ENCODE results near the gene MICAL3. TPM values are rescaled to one million over a fixed set of nuclear protein-coding genes. Genes with fewer than 3 reads are reported as not detected.

The MICAL3 gene
- total RNA-seq, 1 donor from 2014 or later, result 36.9 TPM

DNA sequence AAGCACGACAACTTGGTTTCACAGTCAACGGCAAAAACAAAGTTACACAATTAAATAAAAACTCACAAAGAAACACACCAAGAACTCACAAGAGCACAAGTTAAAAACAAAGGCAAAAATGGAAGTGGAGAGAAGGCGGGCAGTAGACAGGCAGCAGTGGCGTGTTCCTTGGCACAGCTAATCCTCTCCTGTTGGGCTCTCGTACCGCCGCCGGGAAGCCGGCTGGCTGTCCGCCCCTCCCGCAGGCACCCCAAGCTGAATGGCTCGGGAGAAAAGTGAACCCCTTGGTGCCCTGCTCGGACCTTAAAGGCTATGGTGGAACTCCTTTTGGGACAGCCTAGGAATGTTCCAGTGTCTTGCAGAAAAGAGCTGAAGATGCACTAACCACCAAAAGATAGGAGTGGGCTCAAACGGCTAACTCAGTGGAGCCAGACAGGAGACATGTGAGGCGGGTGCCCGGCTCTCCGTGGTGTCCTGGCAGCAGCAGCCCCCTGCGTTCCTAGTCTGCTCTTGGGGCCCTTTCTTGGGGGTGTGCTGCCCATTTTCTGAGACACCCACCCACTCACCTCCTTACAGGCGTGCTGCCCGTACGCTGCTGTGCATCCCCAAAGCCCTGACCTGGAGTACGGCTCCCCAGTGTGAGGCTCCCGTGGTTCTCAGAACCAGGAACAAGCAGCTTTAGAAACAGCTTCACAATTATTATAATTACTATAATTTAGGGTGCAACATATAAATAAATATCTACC lies 164.0 kb downstream of the MICAL3 start:
- Histone ChIP-seq H3K9me3 (no peaks in the 10 kb centered on the region), H3K36me3 (peaks cover 28 to 29% of the 10 kb centered on the region in 2 donors), H3K4me1 (peaks cover 0 to 10% of the 10 kb centered on the region in 2 donors), H3K27ac (peak overlapping the region; percentile 55 to 66), H3K27me3 (no peaks in the 10 kb centered on the region), H3K4me3 (no peak overlapping the region)
- no peak for DNase-seq (ENCODE audit: low spot score in 2 of 2)
- intact Hi-C loops (cut with DNase I), result loop anchor here (5.0 kb wide), 1 partner anchor 52 kb away; no protein-coding TSS in a partner anchor
- TF ChIP-seq, protein P1, sequence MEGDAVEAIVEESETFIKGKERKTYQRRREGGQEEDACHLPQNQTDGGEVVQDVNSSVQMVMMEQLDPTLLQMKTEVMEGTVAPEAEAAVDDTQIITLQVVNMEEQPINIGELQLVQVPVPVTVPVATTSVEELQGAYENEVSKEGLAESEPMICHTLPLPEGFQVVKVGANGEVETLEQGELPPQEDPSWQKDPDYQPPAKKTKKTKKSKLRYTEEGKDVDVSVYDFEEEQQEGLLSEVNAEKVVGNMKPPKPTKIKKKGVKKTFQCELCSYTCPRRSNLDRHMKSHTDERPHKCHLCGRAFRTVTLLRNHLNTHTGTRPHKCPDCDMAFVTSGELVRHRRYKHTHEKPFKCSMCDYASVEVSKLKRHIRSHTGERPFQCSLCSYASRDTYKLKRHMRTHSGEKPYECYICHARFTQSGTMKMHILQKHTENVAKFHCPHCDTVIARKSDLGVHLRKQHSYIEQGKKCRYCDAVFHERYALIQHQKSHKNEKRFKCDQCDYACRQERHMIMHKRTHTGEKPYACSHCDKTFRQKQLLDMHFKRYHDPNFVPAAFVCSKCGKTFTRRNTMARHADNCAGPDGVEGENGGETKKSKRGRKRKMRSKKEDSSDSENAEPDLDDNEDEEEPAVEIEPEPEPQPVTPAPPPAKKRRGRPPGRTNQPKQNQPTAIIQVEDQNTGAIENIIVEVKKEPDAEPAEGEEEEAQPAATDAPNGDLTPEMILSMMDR (IDR thresholded peaks at IDR 0.05), result no peak

- H3K9me3 ChIP-seq, result no peaks in the 10 kb centered on the region
- peaks cover 11 to 16% of the 10 kb centered on the region in 2 donors for H3K36me3 ChIP-seq
- DNase-seq (ENCODE audit: low spot score in 2 of 2), result no peak
- no peak overlapping the region for H3K27ac ChIP-seq
- TF ChIP-seq, protein P1 (IDR thresholded peaks at IDR 0.05), result no peak
- H3K4me3 ChIP-seq, result no peak overlapping the region
- peaks cover 0 to 10% of the 10 kb centered on the region in 2 donors for H3K4me1 ChIP-seq
- no peaks in the 10 kb centered on the region for H3K27me3 ChIP-seq
- intact Hi-C loops (cut with DNase I), result no loop called here
Measured at GRCh38 chr22:17858033-17858432, 166.3 kb downstream of the MICAL3 start.

- peaks cover 0 to 10% of the 10 kb centered on the region in 2 donors for H3K4me1 ChIP-seq
- DNase-seq (ENCODE audit: low spot score in 2 of 2), result no peak
- intact Hi-C loops (cut with DNase I), result no loop called here
- H3K4me3 ChIP-seq, result no peak overlapping the region
- H3K36me3 ChIP-seq, result peaks cover 6 to 16% of the 10 kb centered on the region in 2 donors
- TF ChIP-seq, protein P1 (IDR thresholded peaks at IDR 0.05), result no peak
- no peaks in the 10 kb centered on the region for H3K27me3 ChIP-seq
- no peaks in the 10 kb centered on the region for H3K9me3 ChIP-seq
- no peak overlapping the region for H3K27ac ChIP-seq
Measured at GRCh38 chr22:17855572-17856290, 168.6 kb downstream of the MICAL3 start.

DNA sequence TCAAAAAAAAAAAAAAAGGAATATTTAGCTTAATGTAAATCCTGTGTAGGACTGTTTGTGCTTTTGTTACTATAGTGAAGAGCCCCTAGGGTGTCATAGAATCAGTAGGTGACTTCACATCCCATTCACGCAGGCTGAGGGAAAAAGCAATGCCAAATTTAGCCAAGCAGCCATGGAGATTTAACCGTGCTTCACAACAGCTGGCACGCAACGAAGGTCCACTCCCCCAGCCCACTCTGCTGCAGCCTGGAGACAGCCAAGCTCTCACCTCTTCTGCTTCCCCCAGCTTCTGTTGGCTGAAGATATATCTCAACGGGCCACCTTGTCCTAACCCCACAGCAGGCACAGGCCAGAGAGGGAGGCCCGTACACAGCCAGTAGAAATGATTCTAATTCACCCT lies 171.3 kb downstream of the MICAL3 start:
- TF ChIP-seq, protein P1 (IDR thresholded peaks at IDR 0.05), result no peak
- Histone ChIP-seq H3K27ac (peak overlapping the region in 1 of 2 donors; percentile 15), H3K27me3 (no peaks in the 10 kb centered on the region)

DNA sequence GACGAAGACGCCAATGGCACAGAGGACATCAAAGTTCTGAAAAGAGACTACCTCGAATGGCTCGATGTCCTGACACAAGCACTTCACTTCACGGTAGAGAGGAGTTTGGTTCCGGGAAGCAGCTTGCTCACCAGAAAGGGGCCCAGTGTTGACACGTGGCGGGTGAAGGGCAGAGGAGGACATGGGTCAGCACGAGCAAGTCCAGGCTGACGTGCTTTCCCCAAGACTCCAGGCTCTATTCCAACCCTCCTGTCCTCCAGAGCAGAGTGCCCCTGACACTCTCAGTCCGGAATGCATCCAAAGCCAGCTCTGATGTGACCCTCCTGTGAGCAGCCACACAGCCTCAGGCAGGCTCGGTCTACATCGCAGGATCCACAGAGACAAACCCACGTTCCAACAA lies 172.6 kb downstream of the MICAL3 start:
- no peak for DNase-seq (ENCODE audit: low spot score in 2 of 2)
- no peak overlapping the region for H3K27ac ChIP-seq

More for the DNA sequence above, 171.3 kb downstream of the MICAL3 start:
- DNase-seq (ENCODE audit: low spot score in 2 of 2), result no peak
- intact Hi-C loops (cut with DNase I), result no loop called here
- Histone ChIP-seq H3K9me3 (no peaks in the 10 kb centered on the region), H3K4me3 (no peak overlapping the region), H3K4me1 (no peaks in the 10 kb centered on the region), H3K36me3 (peaks cover 6 to 16% of the 10 kb centered on the region in 2 donors)

More for the DNA sequence above, 172.6 kb downstream of the MICAL3 start:
- Histone ChIP-seq H3K4me1 (peaks cover 0 to 5% of the 10 kb centered on the region in 2 donors), H3K27me3 (no peaks in the 10 kb centered on the region), H3K9me3 (no peaks in the 10 kb centered on the region), H3K4me3 (no peak overlapping the region), H3K36me3 (peaks cover 0 to 11% of the 10 kb centered on the region in 2 donors)
- intact Hi-C loops (cut with DNase I), result no loop called here
- TF ChIP-seq, protein P1 (IDR thresholded peaks at IDR 0.05), result no peak

Measured in ascending aorta (tissue), 2 donors.